OCI-LY3 (cell line): Measurements from ENCODE around the gene MCRIP2.

Experiments
- H2AFZ ChIP-seq: fragments of 200-600, 300-600 bp; shearing (Covaris generic); 2 replicates; pipeline ENCODE4 v1.6.0; 2014; ENCODE audit warnings: antibody characterized with exemption, low read depth, low read length
- H3K27ac ChIP-seq: fragments of 200-600, 300-600 bp; sonication (generic); 2 replicates; pipeline ENCODE4 v1.5.1; 2014; ENCODE audit warnings: mild to moderate bottlenecking, low read length, moderate library complexity, mixed read lengths
- H3K27me3 ChIP-seq: fragments of 200-600, 300-600 bp; sonication (generic); 2 replicates; pipeline ENCODE4 v1.6.1; 2014; ENCODE audit warnings: low read depth, low read length, mixed read lengths
- H3K36me3 ChIP-seq: fragments of 200-600, 300-600 bp; sonication (generic); replicated peaks from 2 replicates; pipeline ENCODE3; 2014; ENCODE audit warnings: low read depth, low read length, mixed read lengths
- H3K4me1 ChIP-seq: fragments of 300-600, 200-600 bp; sonication (generic); 2 replicates; pipeline ENCODE4 v1.6.1; 2014; ENCODE audit warnings: low read length, mixed read lengths
- H3K4me2 ChIP-seq: fragments of 200-600, 300-600 bp; sonication (generic); 2 replicates; pipeline ENCODE4 v1.6.1; 2014; ENCODE audit warnings: low read length, mixed read lengths
- H3K4me3 ChIP-seq: fragments of 300-600, 200-600 bp; sonication (generic); 2 replicates; pipeline ENCODE4 v1.5.1; 2014; ENCODE audit warnings: antibody characterized with exemption, mild to moderate bottlenecking, low read length, moderate library complexity
- H3K79me2 ChIP-seq: fragments of 300-600, 200-600 bp; shearing (Covaris generic); 2 replicates; pipeline ENCODE4 v1.6.1; 2014; ENCODE audit warnings: mild to moderate bottlenecking, low read length, mixed read lengths
- H3K9ac ChIP-seq: fragments of 300-600, 200-600 bp; shearing (Covaris generic); 2 replicates; pipeline ENCODE4 v1.6.0; 2014; ENCODE audit warnings: mild to moderate bottlenecking, low read length, moderate library complexity
- H3K9me3 ChIP-seq: fragments of 200-600, 300-600 bp; shearing (Covaris generic); 2 replicates; pipeline ENCODE4 v1.6.1; 2014; ENCODE audit warnings: low read length, mixed read lengths; ENCODE audit not compliant: insufficient read depth
- H4K20me1 ChIP-seq: fragments of 200-600, 300-600 bp; sonication (generic); 2 replicates; pipeline ENCODE4 v1.6.1; 2016; ENCODE audit warnings: low read length, mixed read lengths; ENCODE audit not compliant: insufficient read depth
- EZH2phosphoT487 ChIP-seq: fragments of 200-600 bp; shearing (Covaris generic); IDR thresholded peaks from 2 replicates; pipeline ENCODE4 v1.6.1; 2018; ENCODE audit warnings: antibody characterized with exemption, mixed run types, low read depth
- TF ChIP-seq, protein P1 (sequence below): fragments of 200-600, 300-600 bp; sonication (generic); IDR thresholded peaks from 2 replicates; pipeline ENCODE4 v1.5.1; 2014; ENCODE audit warnings: antibody characterized with exemption, low read length, low read depth

MCRIP2 gene

DNA sequence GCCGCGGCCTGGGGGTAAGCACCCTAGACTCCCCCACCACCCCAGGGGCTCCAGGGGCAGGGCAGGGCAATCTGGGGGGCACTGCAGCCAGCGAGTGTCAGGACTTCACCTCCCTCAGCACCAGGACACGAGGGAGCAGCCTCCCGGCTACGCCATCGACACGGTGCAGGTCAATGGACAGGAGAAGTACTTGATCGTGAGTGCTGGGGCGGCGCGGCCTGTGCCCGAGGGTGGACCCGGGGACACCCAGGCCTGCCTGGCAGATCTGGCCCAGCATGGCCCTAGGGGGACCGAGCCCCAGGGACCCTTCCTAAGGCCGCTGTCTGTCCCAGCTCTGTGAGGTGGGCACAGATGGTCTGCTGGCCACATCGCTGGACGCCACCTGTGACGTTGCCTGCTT lies 30.7 kb downstream of the MCRIP2 start:
- peaks cover 21% of the 10 kb centered on the region for H3K79me2 ChIP-seq
- TF ChIP-seq, protein P1, sequence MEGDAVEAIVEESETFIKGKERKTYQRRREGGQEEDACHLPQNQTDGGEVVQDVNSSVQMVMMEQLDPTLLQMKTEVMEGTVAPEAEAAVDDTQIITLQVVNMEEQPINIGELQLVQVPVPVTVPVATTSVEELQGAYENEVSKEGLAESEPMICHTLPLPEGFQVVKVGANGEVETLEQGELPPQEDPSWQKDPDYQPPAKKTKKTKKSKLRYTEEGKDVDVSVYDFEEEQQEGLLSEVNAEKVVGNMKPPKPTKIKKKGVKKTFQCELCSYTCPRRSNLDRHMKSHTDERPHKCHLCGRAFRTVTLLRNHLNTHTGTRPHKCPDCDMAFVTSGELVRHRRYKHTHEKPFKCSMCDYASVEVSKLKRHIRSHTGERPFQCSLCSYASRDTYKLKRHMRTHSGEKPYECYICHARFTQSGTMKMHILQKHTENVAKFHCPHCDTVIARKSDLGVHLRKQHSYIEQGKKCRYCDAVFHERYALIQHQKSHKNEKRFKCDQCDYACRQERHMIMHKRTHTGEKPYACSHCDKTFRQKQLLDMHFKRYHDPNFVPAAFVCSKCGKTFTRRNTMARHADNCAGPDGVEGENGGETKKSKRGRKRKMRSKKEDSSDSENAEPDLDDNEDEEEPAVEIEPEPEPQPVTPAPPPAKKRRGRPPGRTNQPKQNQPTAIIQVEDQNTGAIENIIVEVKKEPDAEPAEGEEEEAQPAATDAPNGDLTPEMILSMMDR: no peak
- TF ChIP-seq EZH2phosphoT487: no peak
- H3K9me3 ChIP-seq: no peaks in the 10 kb centered on the region
- H3K4me3 ChIP-seq: no peak overlapping the region
- H4K20me1 ChIP-seq: no peaks in the 10 kb centered on the region
- peaks cover 11% of the 10 kb centered on the region for H3K4me1 ChIP-seq
- no peak overlapping the region for H3K27ac ChIP-seq
- H3K36me3 ChIP-seq: peaks cover 26% of the 10 kb centered on the region
- H3K9ac ChIP-seq: no peak overlapping the region
- H2AFZ ChIP-seq: no peak overlapping the region
- H3K27me3 ChIP-seq: no peaks in the 10 kb centered on the region
- H3K4me2 ChIP-seq: no peak overlapping the region

- Histone ChIP-seq H4K20me1 (no peaks in the 10 kb centered on the region), H3K4me3 (no peak overlapping the region), H3K9me3 (no peaks in the 10 kb centered on the region), H3K79me2 (peaks cover 21% of the 10 kb centered on the region), H3K36me3 (peaks cover 26% of the 10 kb centered on the region), H2AFZ (no peak overlapping the region), H3K9ac (no peak overlapping the region), H3K4me2 (no peak overlapping the region), H3K27me3 (no peaks in the 10 kb centered on the region), H3K27ac (no peak overlapping the region), H3K4me1 (peaks cover 7% of the 10 kb centered on the region)
- TF ChIP-seq EZH2phosphoT487: no peak
- TF ChIP-seq, protein P1: no peak
Measured at GRCh38 chr16:672851-673250, 31.2 kb downstream of the MCRIP2 start.

DNA sequence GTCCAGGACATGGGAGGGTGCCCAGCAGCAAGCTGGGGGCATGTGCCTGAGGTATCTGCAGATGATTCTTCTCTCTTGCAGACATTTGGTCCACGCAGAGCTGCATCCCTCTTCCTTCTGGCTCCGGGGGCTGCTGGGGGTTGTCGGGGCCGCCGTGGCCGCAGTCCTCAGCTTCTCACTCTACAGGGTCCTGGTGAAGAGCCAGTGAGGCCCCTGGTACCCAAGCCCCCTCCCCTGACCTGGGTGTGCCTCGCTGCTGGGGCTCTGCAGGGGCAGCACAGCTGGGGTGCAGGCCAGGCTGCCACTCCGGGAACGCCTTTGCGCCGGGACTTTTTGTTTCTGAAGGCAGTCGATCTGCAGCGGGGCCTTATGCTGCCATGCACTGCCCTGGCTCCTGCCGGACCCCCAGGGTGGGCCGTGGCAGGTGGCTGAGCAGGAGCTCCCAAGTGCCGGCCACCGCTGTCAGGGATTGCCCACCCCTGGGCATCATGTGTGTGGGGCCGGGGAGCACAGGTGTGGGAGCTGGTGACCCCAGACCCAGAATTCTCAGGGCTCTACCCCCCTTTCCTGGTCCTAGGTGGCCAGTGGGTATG lies 31.9 kb downstream of the MCRIP2 start:
- no peak overlapping the region for H3K9ac ChIP-seq
- H3K4me1 ChIP-seq: peaks cover 7% of the 10 kb centered on the region
- no peak for TF ChIP-seq EZH2phosphoT487
- TF ChIP-seq, protein P1: no peak
- H2AFZ ChIP-seq: no peak overlapping the region
- H3K4me3 ChIP-seq: no peak overlapping the region
- no peak overlapping the region for H3K4me2 ChIP-seq
- H3K36me3 ChIP-seq: peaks cover 26% of the 10 kb centered on the region
- no peaks in the 10 kb centered on the region for H3K9me3 ChIP-seq
- H3K27me3 ChIP-seq: no peaks in the 10 kb centered on the region
- H3K27ac ChIP-seq: no peak overlapping the region
- H3K79me2 ChIP-seq: peaks cover 15% of the 10 kb centered on the region
- H4K20me1 ChIP-seq: no peaks in the 10 kb centered on the region

DNA sequence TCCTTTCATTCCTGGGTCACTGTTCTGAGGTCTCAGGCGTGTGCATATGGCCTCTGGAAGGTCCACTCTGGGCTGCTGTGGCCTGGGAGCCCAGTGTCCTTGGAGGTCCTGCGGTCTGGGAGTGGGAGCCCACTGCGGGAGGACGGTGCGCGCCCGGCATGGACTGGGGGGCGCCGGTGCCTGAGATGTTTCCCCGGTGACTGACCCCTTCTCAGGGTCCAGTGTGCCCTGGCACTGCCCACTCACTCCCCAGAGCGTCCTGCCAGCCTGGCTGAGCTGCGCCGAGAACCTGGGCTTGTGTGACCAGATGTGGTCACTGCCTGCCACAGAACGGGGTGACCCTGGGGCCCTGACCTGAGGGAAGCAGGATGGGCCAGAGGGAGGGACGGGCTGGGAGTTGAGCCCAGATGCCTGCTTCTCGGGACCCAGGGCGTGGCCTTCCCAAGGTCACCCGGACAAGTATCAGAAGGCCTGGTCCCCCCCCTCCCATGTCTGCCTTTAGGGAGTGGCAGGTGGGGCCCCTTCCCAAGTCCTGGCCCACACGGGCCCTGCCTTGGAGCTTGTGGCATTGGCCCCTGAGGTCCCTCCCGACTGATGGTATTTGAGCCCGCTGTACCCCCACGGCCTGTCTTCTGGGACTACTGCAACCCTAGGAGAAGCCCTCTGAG lies 32.7 kb downstream of the MCRIP2 start:
- Histone ChIP-seq H3K4me2 (no peak overlapping the region), H3K9ac (no peak overlapping the region), H4K20me1 (no peaks in the 10 kb centered on the region), H3K9me3 (no peaks in the 10 kb centered on the region), H3K27me3 (no peaks in the 10 kb centered on the region), H2AFZ (no peak overlapping the region), H3K79me2 (peaks cover 7% of the 10 kb centered on the region), H3K4me1 (peaks cover 2% of the 10 kb centered on the region), H3K27ac (no peak overlapping the region), H3K4me3 (no peak overlapping the region), H3K36me3 (peaks cover 26% of the 10 kb centered on the region)
- TF ChIP-seq, protein P1: no peak
- TF ChIP-seq EZH2phosphoT487: no peak
